Mesenchymal stem cell (in vitro differentiated cells and primary cell): ENCODE data around the gene PLET1.
A peak's percentile ranks its signal among the peaks of the same experiment; 100 is the strongest.

ENCODE experiments used
- DNase-seq: peaks from one replicate; pipeline ENCODE4 v3.0.0-alpha.2; 2013
- H2AFZ ChIP-seq: one replicate; pipeline ENCODE4 v1.6.1; 2013; ENCODE audit warnings: low read depth, mild to moderate bottlenecking, control low read depth, inconsistent platforms, low read length, moderate library complexity
- H2AK5ac ChIP-seq: 2 replicates; pipeline ENCODE4 v1.6.1; 2013; ENCODE audit warnings: low read length, moderate library complexity, mild to moderate bottlenecking, inconsistent platforms; ENCODE audit not compliant: severe bottlenecking
- H2BK120ac ChIP-seq: one replicate; pipeline ENCODE4 v1.6.1; 2013; ENCODE audit warnings: low read depth, mild to moderate bottlenecking, inconsistent platforms, low read length, moderate library complexity
- H2BK12ac ChIP-seq, 2 experiments: one replicate each; pipeline ENCODE4 v1.6.1; 2013; ENCODE audit warnings: inconsistent platforms in 2 of 2, low read length in 2 of 2, mild to moderate bottlenecking in 2 of 2, moderate library complexity in 2 of 2, control low read depth in 1 of 2
- H2BK15ac ChIP-seq: one replicate; pipeline ENCODE4 v1.6.1; 2013; ENCODE audit warnings: mild to moderate bottlenecking, low read depth, inconsistent platforms; ENCODE audit not compliant: poor library complexity, severe bottlenecking
- H2BK5ac ChIP-seq: 2 replicates; pipeline ENCODE4 v1.6.1; 2013; ENCODE audit warnings: low read depth, mild to moderate bottlenecking, low read length, control low read depth, inconsistent platforms; ENCODE audit not compliant: poor library complexity, severe bottlenecking
- H3K14ac ChIP-seq, 2 experiments: one replicate each; pipeline ENCODE4 v1.6.1; 2013; ENCODE audit warnings: inconsistent platforms in 2 of 2, low read length in 2 of 2, control low read depth in 1 of 2, mild to moderate bottlenecking in 1 of 2, moderate library complexity in 1 of 2
- H3K18ac ChIP-seq, 2 experiments: one replicate each; pipeline ENCODE4 v1.6.1; 2013; ENCODE audit warnings: inconsistent platforms in 2 of 2, low read length in 2 of 2, control low read depth in 1 of 2, low read depth in 1 of 2, mild to moderate bottlenecking in 1 of 2
- H3K23ac ChIP-seq, 2 experiments: one replicate each; pipeline ENCODE4 v1.6.1; 2013; ENCODE audit warnings: inconsistent platforms in 2 of 2, low read length in 2 of 2, mild to moderate bottlenecking in 2 of 2, moderate library complexity in 2 of 2, control low read depth in 1 of 2
- H3K27ac ChIP-seq: 2 replicates; pipeline ENCODE4 v1.5.1; 2013; ENCODE audit warnings: mild to moderate bottlenecking, moderate library complexity, low read length, control low read depth, inconsistent platforms; ENCODE audit not compliant: poor library complexity, severe bottlenecking
- H3K27me3 ChIP-seq, 2 experiments: 2 replicates each; pipeline versions ENCODE4 v1.6.1 to v1.7.0; 2013; ENCODE audit warnings: low read length in 2 of 2, mild to moderate bottlenecking in 2 of 2, moderate library complexity in 2 of 2, control low read depth in 1 of 2, inconsistent platforms in 1 of 2; ENCODE audit not compliant: control insufficient read depth in 1 of 2, insufficient read depth in 1 of 2
- H3K36me3 ChIP-seq, 2 experiments: 2 replicates each; pipeline versions ENCODE4 v1.6.1 to v1.7.0; 2013; ENCODE audit warnings: low read length in 2 of 2, control low read depth in 1 of 2, inconsistent platforms in 1 of 2, low read depth in 1 of 2, mild to moderate bottlenecking in 1 of 2; ENCODE audit not compliant: insufficient read depth in 2 of 2, control insufficient read depth in 1 of 2
- H3K4ac ChIP-seq, 2 experiments: one replicate each; pipeline ENCODE4 v1.6.1; 2013; ENCODE audit warnings: inconsistent platforms in 2 of 2, low read length in 2 of 2, mild to moderate bottlenecking in 2 of 2, moderate library complexity in 2 of 2, control low read depth in 1 of 2, low read depth in 1 of 2
- H3K4me1 ChIP-seq: 2 replicates; pipeline ENCODE4 v1.6.1; 2013; ENCODE audit warnings: low read depth, low read length, control low read depth; ENCODE audit not compliant: control insufficient read depth, insufficient read depth
- H3K4me2 ChIP-seq: 2 replicates; pipeline ENCODE4 v1.6.1; 2013; ENCODE audit warnings: low read length, mild to moderate bottlenecking, inconsistent platforms; ENCODE audit not compliant: poor library complexity, severe bottlenecking
- H3K4me3 ChIP-seq, 2 experiments: 2 replicates each; pipeline versions ENCODE4 v1.5.1 to v1.7.0; 2013; ENCODE audit warnings: low read length in 2 of 2, mild to moderate bottlenecking in 2 of 2, control low read depth in 1 of 2, low read depth in 1 of 2; ENCODE audit not compliant: insufficient read depth in 1 of 2
- H3K79me1 ChIP-seq: replicated peaks from 2 replicates; pipeline ENCODE4 v1.6.1; 2013; ENCODE audit warnings: mild to moderate bottlenecking, control low read depth, low read length, inconsistent platforms; ENCODE audit not compliant: poor library complexity, severe bottlenecking
- H3K9ac ChIP-seq: 2 replicates; pipeline ENCODE4 v1.7.0; 2013; ENCODE audit warnings: mild to moderate bottlenecking, low read length, moderate library complexity
- H3K9me3 ChIP-seq: 2 replicates; pipeline ENCODE4 v1.7.0; 2013; ENCODE audit warnings: mild to moderate bottlenecking, low read length; ENCODE audit not compliant: control insufficient read depth
- H4K8ac ChIP-seq: one replicate; pipeline ENCODE4 v1.6.1; 2013; ENCODE audit warnings: inconsistent platforms, mild to moderate bottlenecking, low read length, moderate library complexity
- H4K91ac ChIP-seq: one replicate; pipeline ENCODE4 v1.6.1; 2013; ENCODE audit warnings: mild to moderate bottlenecking, low read length, inconsistent platforms
- WGBS: methylation state at CpG from one replicate; pipeline ENCODE4 v1.1.7; 2013; ENCODE audit warnings: mixed read lengths; 5-methylcytosine and 5-hydroxymethylcytosine counted together

PLET1 gene

GRCh38 chr11:112235750-112236390, 24.8 kb downstream of the PLET1 start:
- 98% methylated on average over 8 of the region's 8 CpGs for WGBS
- H2BK120ac ChIP-seq: no peak overlapping the region

GRCh38 chr11:112231952-112232351, 28.7 kb downstream of the PLET1 start:
- no peak for DNase-seq
- Histone ChIP-seq H3K9ac (no peak overlapping the region), H2BK120ac (no peak overlapping the region), H3K23ac (no peak overlapping the region), H3K27me3 (no peaks in the 10 kb centered on the region), H4K91ac (no peak overlapping the region), H3K4me2 (no peak overlapping the region), H3K36me3 (peaks cover 9 to 82% of the 10 kb centered on the region in 2 experiments), H3K4me3 (no peak overlapping the region), H2BK5ac (no peak overlapping the region), H2AFZ (no peak overlapping the region), H3K4me1 (peaks cover 3% of the 10 kb centered on the region), H3K4ac (no peak overlapping the region), H2BK15ac (no peak overlapping the region), H3K18ac (no peak overlapping the region), H4K8ac (no peak overlapping the region), H3K79me1 (peaks cover 13% of the 10 kb centered on the region), H3K9me3 (no peaks in the 10 kb centered on the region), H2AK5ac (no peak overlapping the region), H3K14ac (no peak overlapping the region), H2BK12ac (no peak overlapping the region), H3K27ac (no peak overlapping the region)
- 90% methylated on average over 2 of the region's 2 CpGs for WGBS

More at GRCh38 chr11:112235750-112236390, 24.8 kb downstream of the PLET1 start:
- H2BK15ac ChIP-seq: no peak overlapping the region
- H4K8ac ChIP-seq: no peak overlapping the region
- H2AK5ac ChIP-seq: no peak overlapping the region
- no peak overlapping the region for H2BK12ac ChIP-seq
- DNase-seq: no peak
- H3K9ac ChIP-seq: no peak overlapping the region
- peaks cover 9% of the 10 kb centered on the region for H3K79me1 ChIP-seq
- no peak overlapping the region for H3K23ac ChIP-seq
- no peaks in the 10 kb centered on the region for H3K4me1 ChIP-seq
- no peak overlapping the region for H3K4me2 ChIP-seq
- H3K18ac ChIP-seq: no peak overlapping the region
- no peak overlapping the region for H3K4me3 ChIP-seq
- no peak overlapping the region for H3K4ac ChIP-seq
- no peaks in the 10 kb centered on the region for H3K27me3 ChIP-seq
- H2BK5ac ChIP-seq: no peak overlapping the region
- no peak overlapping the region for H3K27ac ChIP-seq
- H3K14ac ChIP-seq: no peak overlapping the region
- no peak overlapping the region for H4K91ac ChIP-seq
- H2AFZ ChIP-seq: no peak overlapping the region
- no peaks in the 10 kb centered on the region for H3K9me3 ChIP-seq
- peaks cover 26 to 85% of the 10 kb centered on the region in 2 experiments for H3K36me3 ChIP-seq

GRCh38 chr11:112229746-112230433, 30.8 kb downstream of the PLET1 start:
- peaks cover 0 to 62% of the 10 kb centered on the region in 2 experiments for H3K36me3 ChIP-seq
- no peak overlapping the region for H3K14ac ChIP-seq
- H3K18ac ChIP-seq: no peak overlapping the region
- no peak overlapping the region for H4K91ac ChIP-seq
- no peak overlapping the region for H2BK5ac ChIP-seq
- WGBS: 80% methylated on average over 1 of the region's 3 CpGs
- H2BK120ac ChIP-seq: no peak overlapping the region
- peaks cover 6% of the 10 kb centered on the region for H3K4me1 ChIP-seq
- H3K4me2 ChIP-seq: no peak overlapping the region
- no peak overlapping the region for H2BK15ac ChIP-seq
- H3K27me3 ChIP-seq: no peaks in the 10 kb centered on the region
- H3K4ac ChIP-seq: no peak overlapping the region
- DNase-seq: peak; percentile 90
- H2AFZ ChIP-seq: no peak overlapping the region
- H3K27ac ChIP-seq: peak overlapping the region; percentile 50
- no peak overlapping the region for H2AK5ac ChIP-seq
- H3K23ac ChIP-seq: no peak overlapping the region
- H2BK12ac ChIP-seq: no peak overlapping the region
- H3K4me3 ChIP-seq: no peak overlapping the region
- H3K79me1 ChIP-seq: peaks cover 13% of the 10 kb centered on the region
- no peak overlapping the region for H3K9ac ChIP-seq
- no peaks in the 10 kb centered on the region for H3K9me3 ChIP-seq
- H4K8ac ChIP-seq: no peak overlapping the region

- Histone ChIP-seq H4K8ac (no peak overlapping the region), H3K4me1 (peaks cover 6% of the 10 kb centered on the region), H2BK120ac (no peak overlapping the region), H3K27ac (no peak overlapping the region), H3K4me3 (no peak overlapping the region), H4K91ac (no peak overlapping the region), H3K4ac (no peak overlapping the region), H2BK15ac (no peak overlapping the region), H2BK5ac (no peak overlapping the region), H3K18ac (no peak overlapping the region), H2BK12ac (no peak overlapping the region), H3K23ac (no peak overlapping the region), H3K27me3 (no peaks in the 10 kb centered on the region), H3K9me3 (no peaks in the 10 kb centered on the region), H3K9ac (no peak overlapping the region), H3K79me1 (peaks cover 13% of the 10 kb centered on the region), H2AFZ (no peak overlapping the region), H3K14ac (no peak overlapping the region), H2AK5ac (no peak overlapping the region), H3K4me2 (no peak overlapping the region), H3K36me3 (peaks cover 0 to 55% of the 10 kb centered on the region in 2 experiments)
- DNase-seq: no peak
- 97% methylated on average over 3 of the region's 7 CpGs for WGBS
These were observed 31.5 kb downstream of the PLET1 start for GRCh38 chr11:112229159-112229558.
